ENCODE data around the gene TRIM3. TPM values are rescaled to one million over a fixed set of nuclear protein-coding genes. Genes with fewer than 3 reads are reported as not detected.

Gene TRIM3
- total and polyA plus RNA-seq, 12 donors, result 6.3 to 14.6 (median 9.4) TPM

- no peak for ATAC-seq
- 93 to 100% methylated on average over 3 of the region's 3 CpGs for whole genome bisulfite sequencing, 2 donors
- H3K4me1 ChIP-seq, result no peaks in the 10 kb centered on the region
- DNase-seq, result no peak
- peaks cover 0 to 63% (median 35%) of the 10 kb centered on the region in 9 donors for H3K36me3 ChIP-seq
- H3K27me3 ChIP-seq, result no peaks in the 10 kb centered on the region
- no peak overlapping the region for H3K27ac ChIP-seq
- H3K9me3 ChIP-seq, result no peaks in the 10 kb centered on the region
- TF ChIP-seq CTCF (IDR thresholded peaks at IDR 0.05), result no peak
- no peak overlapping the region for H3K4me3 ChIP-seq
- intact Hi-C loops (cut with DNase I), result no loop called here
Observed at GRCh38 chr11:6448574-6448973, 25.2 kb downstream of the TRIM3 start.

GRCh38 chr11:6443269-6444003, 30.3 kb downstream of the TRIM3 start:
- WGBS, 2 donors, result 30 to 33% methylated on average over 5 of the region's 5 CpGs
- Histone ChIP-seq H3K4me3 (no peak overlapping the region), H3K27ac (no peak overlapping the region), H3K4me1 (peaks cover 0 to 9% (median 0%) of the 10 kb centered on the region in 9 donors), H3K27me3 (no peaks in the 10 kb centered on the region), H3K9me3 (no peaks in the 10 kb centered on the region), H3K36me3 (peaks cover 0 to 12% (median 0%) of the 10 kb centered on the region in 9 donors)
- TF ChIP-seq CTCF (IDR thresholded peaks at IDR 0.05), result peak; percentile 54 to 87 (median 82)
- ATAC-seq, result peak; percentile 52 to 84 (median 78)
- peak; percentile 40 to 48 for DNase-seq
- intact Hi-C loops (cut with DNase I), result loop anchor here in 9 of 10 donors (1.0 to 5.0 kb wide), 7 partner anchors 59 to 65 kb away; no protein-coding TSS in a partner anchor

DNA sequence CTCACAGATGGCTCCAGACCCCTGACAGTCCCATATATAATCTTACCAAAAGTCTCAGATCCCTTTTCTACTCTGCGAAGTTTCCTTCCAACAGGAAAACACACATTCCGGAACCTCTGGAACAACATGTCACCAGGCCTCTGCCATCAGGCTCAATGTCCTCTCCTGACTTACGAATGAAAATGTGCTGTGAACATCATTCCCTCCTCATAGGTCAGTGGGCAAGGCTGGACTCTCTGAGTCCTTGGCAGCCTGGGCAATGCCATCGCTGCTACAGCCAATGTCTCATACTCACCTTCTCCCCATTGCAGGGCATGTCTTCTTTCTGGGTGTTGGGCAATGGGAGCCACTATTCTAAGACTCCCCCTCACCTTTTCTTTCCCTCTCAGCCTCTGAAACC, 31.3 kb downstream of the TRIM3 start:
- intact Hi-C loops (cut with DNase I), result loop anchor here in 8 of 10 donors (2.0 to 5.0 kb wide), 5 partner anchors 60 to 65 kb away; no protein-coding TSS in a partner anchor
- H3K9me3 ChIP-seq, result no peaks in the 10 kb centered on the region
- TF ChIP-seq CTCF (IDR thresholded peaks at IDR 0.05), result no peak
- DNase-seq (no peak), ATAC-seq (no peak)
- H3K4me1 ChIP-seq, result peaks cover 0 to 19% (median 0%) of the 10 kb centered on the region in 9 donors
- no peak overlapping the region for H3K4me3 ChIP-seq
- 90 to 91% methylated on average over 4 of the region's 4 CpGs for WGBS, 2 donors
- H3K27ac ChIP-seq, result no peak overlapping the region
- no peaks in the 10 kb centered on the region for H3K27me3 ChIP-seq
- peaks cover 0 to 2% (median 0%) of the 10 kb centered on the region in 9 donors for H3K36me3 ChIP-seq

- WGBS, 2 donors, result 72 to 77% methylated on average over 3 of the region's 3 CpGs
- intact Hi-C loops (cut with DNase I), result loop anchor here in 5 of 10 donors (2.0 to 5.0 kb wide), 4 partner anchors 59 to 66 kb away; no protein-coding TSS in a partner anchor
- no peaks in the 10 kb centered on the region for H3K36me3 ChIP-seq
- no peak for ATAC-seq
- DNase-seq, result no peak
- H3K27ac ChIP-seq, result no peak within 1 kb of the TSS
- H3K4me3 ChIP-seq, result no peak within 1 kb of the TSS
- no peak for TF ChIP-seq CTCF (IDR thresholded peaks at IDR 0.05)
- H3K9me3 ChIP-seq, result no peaks in the 10 kb centered on the region
- H3K4me1 ChIP-seq, result peaks cover 0 to 19% (median 0%) of the 10 kb centered on the region in 9 donors
- H3K27me3 ChIP-seq, result no peaks in the 10 kb centered on the region
Observed at GRCh38 chr11:6440906-6441358, 32.8 kb downstream of the TRIM3 start, which contains the start of gene HPX. HPX (minus strand) TSS chr11:6440987; CDS start chr11:6440963, 24 bp downstream.
